GM21360 (cell line): ENCODE results near the gene ODAD2.

Source experiments
- ATAC-seq: cut with Tn5 transposase; IDR thresholded peaks from one replicate; pipeline ENCODE4 v1.9.1; 2021; ENCODE audit warnings: mild to moderate bottlenecking, moderate library complexity; ENCODE audit not compliant: unreplicated experiment

ODAD2 gene

DNA sequence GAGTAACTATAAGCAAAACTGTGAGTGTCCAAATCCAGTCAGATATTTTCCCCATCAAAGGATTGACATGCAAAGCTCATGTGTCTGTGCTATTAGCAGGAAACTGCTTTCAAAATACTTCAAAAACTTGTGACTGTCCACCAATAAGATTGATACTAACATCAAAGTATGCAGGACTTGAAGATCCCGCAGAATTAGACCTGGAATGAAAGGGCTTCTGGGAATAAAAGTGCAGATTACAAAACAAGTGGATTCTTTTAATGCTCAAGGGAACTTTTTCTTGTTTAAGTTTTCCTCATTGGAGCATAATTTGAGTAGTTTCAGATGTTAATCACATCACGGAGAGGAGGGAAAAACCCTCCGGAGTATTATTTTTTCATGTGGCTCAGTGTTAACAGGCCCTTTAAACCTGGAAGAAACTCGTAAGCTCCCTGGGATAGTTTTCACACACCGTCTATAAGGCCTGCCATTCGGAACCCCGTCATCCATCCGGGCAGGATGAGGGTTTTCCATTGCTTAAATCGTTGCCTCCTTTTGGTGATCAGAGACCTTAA, 219.3 kb downstream of the ODAD2 start:
- ATAC-seq, result no peak

DNA sequence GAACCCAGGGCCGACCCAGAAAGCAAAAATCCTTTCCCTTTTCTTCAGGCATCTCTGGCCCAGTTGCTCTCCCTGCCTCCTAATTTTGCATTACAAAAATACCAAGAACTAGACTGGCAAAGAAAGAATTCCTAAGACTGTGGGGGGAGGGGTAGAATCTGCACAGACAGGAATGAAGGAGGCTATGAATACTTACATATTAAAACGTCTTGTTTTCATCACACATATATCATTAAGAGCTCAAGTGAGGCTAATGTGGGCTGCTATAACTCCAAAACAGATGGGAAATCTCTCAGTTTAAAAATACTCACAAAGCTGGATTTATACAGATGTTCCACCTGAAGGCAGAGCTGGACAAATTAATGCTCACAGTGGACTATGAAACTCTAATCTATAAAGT, 224.0 kb downstream of the ODAD2 start:
- ATAC-seq, result no peak

DNA sequence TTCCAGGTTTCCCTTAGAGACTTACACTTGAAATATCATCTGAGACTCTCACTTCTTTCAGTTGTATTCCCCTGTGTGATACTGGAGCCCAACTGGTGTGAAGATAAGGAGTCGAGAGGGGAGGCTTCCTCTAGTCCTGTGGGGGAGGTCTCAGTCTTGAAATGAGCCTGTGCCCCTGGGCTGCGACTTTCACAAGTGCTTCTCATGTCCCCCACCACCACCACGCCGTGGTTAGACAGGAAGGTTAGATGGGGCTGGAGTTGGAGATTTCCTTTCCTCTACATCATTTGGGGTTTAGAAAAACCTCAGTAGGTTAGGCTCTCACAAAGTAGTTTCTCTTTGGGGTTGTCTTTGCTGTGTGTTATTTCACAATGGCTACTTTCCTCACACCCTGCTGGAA, 227.6 kb downstream of the ODAD2 start:
- ATAC-seq, result no peak

DNA sequence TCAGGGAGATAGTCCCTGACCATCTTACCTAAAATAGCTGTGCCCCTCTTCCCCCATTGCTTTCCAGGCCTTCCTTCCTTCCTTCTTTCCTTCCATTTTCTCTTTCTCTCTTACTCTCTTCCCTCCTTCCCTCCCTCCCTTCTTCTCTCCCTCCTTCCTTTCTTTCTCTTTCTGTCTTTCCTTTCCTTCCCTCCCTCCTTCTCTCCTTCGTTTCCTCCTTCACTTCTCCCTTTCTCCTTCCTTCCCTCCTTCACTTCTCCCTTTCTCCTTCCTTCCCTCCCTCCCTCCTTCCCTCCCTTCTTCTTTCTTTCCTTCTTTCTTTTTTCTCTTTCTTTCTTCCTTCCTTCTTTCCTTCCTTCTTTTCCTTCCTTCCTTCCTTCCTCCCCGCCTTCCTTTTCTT, 228.7 kb downstream of the ODAD2 start:
- ATAC-seq, result no peak
